Measurements from ENCODE around the gene RARS2.

The RARS2 gene

DNA sequence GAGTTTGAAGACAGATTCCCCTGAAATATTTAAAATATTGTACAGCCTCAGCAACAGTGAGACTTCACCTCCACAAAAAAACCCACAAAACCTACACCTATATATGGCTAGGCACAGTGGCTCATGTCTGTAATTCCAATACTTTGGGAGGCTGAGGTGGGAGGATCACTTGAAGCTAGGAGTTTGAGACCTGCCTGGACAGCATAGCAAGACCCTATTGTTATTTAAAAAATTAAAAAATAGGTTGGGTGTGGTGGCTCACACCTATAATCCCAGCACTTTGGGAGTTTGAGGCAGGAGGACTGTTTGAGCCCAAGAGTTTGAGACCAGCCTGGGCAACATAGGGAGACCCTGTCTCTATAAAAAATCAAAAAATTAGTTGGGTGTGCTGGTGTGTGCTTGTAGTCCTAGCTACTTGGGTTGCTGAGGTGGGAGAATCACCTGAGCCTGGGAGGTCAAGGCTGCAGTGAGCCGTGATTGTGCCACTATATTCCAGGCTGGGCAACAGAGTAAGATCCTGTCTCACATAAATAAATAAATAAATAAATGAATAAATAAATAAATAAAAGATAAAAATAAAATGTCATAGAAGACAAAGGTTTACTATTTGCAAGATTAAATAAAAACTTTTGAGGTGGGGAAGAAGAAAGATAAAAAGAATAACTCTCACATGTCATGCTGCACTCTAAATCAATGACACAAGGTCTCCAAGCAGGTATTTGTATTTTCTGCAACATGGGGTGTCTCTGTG, 51.1 kb downstream of the RARS2 start:
- no peak overlapping the region for H2AFZ ChIP-seq (ENCODE audit: low read length)
- H2AK5ac ChIP-seq (ENCODE audit: low read depth, low read length) = no peak overlapping the region
- H3K14ac ChIP-seq (ENCODE audit: low read length) = no peak overlapping the region
- no peak overlapping the region for H3K4ac ChIP-seq (ENCODE audit: low read length)
- H3K9ac ChIP-seq (ENCODE audit: low read depth, low read length, poor library complexity) = no peak overlapping the region
- H3K4me2 ChIP-seq (ENCODE audit: insufficient read depth, low read length, poor library complexity, severe bottlenecking) = no peak overlapping the region
- peaks cover 9 to 73% of the 10 kb centered on the region in 2 donors for H3K36me3 ChIP-seq (replicated peaks in 1 of 2; ENCODE audit: control insufficient read depth in 2 of 2, insufficient read depth in 2 of 2, low read length in 2 of 2)
- H2BK15ac ChIP-seq (ENCODE audit: low read length) = no peak overlapping the region
- H3K23ac ChIP-seq (ENCODE audit: low read depth, low read length, poor library complexity) = no peak overlapping the region
- no peak overlapping the region for H3K18ac ChIP-seq (ENCODE audit: low read length)
- H3K4me3 ChIP-seq (ENCODE audit: low read length in 2 of 2) = no peak overlapping the region
- no peak overlapping the region for H4K8ac ChIP-seq (ENCODE audit: low read depth, low read length)
- no peak for DNase-seq (ENCODE audit: low spot score)
- no peak overlapping the region for H2BK12ac ChIP-seq (ENCODE audit: low read length)
- H2BK5ac ChIP-seq (ENCODE audit: low read length) = no peak overlapping the region
- no peaks in the 10 kb centered on the region for H3K79me1 ChIP-seq (ENCODE audit: low read depth, low read length)
- no peak overlapping the region for H2BK120ac ChIP-seq (ENCODE audit: low read depth, low read length)
- H3K27ac ChIP-seq (replicated peaks; ENCODE audit: low read length) = no peak overlapping the region
- H3K27me3 ChIP-seq (ENCODE audit: control insufficient read depth in 3 of 3, insufficient read depth in 3 of 3, low read depth in 1 of 3, low read length in 3 of 3) = no peaks in the 10 kb centered on the region
- WGBS, 2 donors (ENCODE audit: extremely low coverage in 2 of 2, insufficient read length in 2 of 2, insufficient replicate concordance in 1 of 2) = no CpG with 5 or more reads among the region's 1 CpG
- no peaks in the 10 kb centered on the region for H3K4me1 ChIP-seq (ENCODE audit: control insufficient read depth in 2 of 2, insufficient read depth in 1 of 2, low read depth in 1 of 2, low read length in 2 of 2)
- H3K9me3 ChIP-seq (replicated peaks in 1 of 2; ENCODE audit: control insufficient read depth in 2 of 2, insufficient read depth in 1 of 2, low read depth in 1 of 2, low read length in 2 of 2) = peaks cover 2 to 22% of the 10 kb centered on the region in 2 donors
- H4K91ac ChIP-seq (ENCODE audit: low read depth, low read length, poor library complexity) = no peak overlapping the region

DNA sequence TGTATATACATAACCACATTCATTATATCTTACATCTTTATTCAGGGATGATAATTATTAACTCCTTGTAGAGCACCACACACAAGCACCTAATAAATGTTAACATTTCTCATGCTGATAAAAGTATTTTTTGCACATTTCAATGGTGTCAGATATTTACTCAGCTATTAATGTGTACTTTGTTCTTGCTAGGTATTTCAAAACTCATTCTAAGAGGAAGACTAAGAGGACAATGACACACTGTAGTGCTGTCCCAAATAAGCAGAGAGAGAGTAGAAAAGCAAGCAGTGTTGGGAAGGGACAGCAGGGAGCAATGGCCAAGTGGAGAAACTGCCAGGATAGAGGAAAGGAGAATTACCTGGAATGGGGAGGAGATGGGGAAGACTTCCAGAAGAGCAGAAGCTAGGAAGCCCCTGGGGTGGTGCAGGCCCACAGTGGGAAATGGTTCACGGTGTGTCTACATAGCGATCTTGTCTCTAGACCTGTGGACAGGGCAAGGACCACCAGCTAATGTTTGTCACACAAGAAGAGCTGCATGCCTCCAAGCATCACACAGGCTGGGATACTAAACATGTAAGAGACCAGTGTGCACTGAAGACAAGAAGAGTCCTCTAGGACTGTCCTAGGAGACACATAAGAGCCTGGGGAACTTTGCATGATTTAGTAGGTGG, 55.3 kb downstream of the RARS2 start:
- Histone ChIP-seq H2BK15ac (ENCODE audit: low read length) (no peak overlapping the region), H3K4me2 (ENCODE audit: insufficient read depth, low read length, poor library complexity, severe bottlenecking) (no peak overlapping the region), H3K4ac (ENCODE audit: low read length) (no peak overlapping the region), H3K23ac (ENCODE audit: low read depth, low read length, poor library complexity) (no peak overlapping the region), H2BK12ac (ENCODE audit: low read length) (no peak overlapping the region), H2AK5ac (ENCODE audit: low read depth, low read length) (no peak overlapping the region), H2AFZ (ENCODE audit: low read length) (no peak overlapping the region), H3K9me3 (replicated peaks in 1 of 2; ENCODE audit: control insufficient read depth in 2 of 2, insufficient read depth in 1 of 2, low read depth in 1 of 2, low read length in 2 of 2) (peaks cover 0 to 5% of the 10 kb centered on the region in 2 donors), H3K14ac (ENCODE audit: low read length) (no peak overlapping the region), H3K4me1 (ENCODE audit: control insufficient read depth in 2 of 2, insufficient read depth in 1 of 2, low read depth in 1 of 2, low read length in 2 of 2) (no peaks in the 10 kb centered on the region), H4K8ac (ENCODE audit: low read depth, low read length) (no peak overlapping the region), H3K79me1 (ENCODE audit: low read depth, low read length) (no peaks in the 10 kb centered on the region), H3K9ac (ENCODE audit: low read depth, low read length, poor library complexity) (no peak overlapping the region), H3K27ac (replicated peaks; ENCODE audit: low read length) (no peak overlapping the region), H2BK5ac (ENCODE audit: low read length) (no peak overlapping the region), H2BK120ac (ENCODE audit: low read depth, low read length) (no peak overlapping the region), H3K4me3 (ENCODE audit: low read length in 2 of 2) (no peak overlapping the region), H3K27me3 (ENCODE audit: control insufficient read depth in 3 of 3, insufficient read depth in 3 of 3, low read depth in 1 of 3, low read length in 3 of 3) (no peaks in the 10 kb centered on the region), H3K18ac (ENCODE audit: low read length) (no peak overlapping the region), H3K36me3 (replicated peaks in 1 of 2; ENCODE audit: control insufficient read depth in 2 of 2, insufficient read depth in 2 of 2, low read length in 2 of 2) (peaks cover 5 to 72% of the 10 kb centered on the region in 2 donors), H4K91ac (ENCODE audit: low read depth, low read length, poor library complexity) (no peak overlapping the region)
- no CpG with 5 or more reads among the region's 2 CpGs for WGBS, 2 donors (ENCODE audit: extremely low coverage in 2 of 2, insufficient read length in 2 of 2, insufficient replicate concordance in 1 of 2)
- no peak for DNase-seq (ENCODE audit: low spot score)

DNA sequence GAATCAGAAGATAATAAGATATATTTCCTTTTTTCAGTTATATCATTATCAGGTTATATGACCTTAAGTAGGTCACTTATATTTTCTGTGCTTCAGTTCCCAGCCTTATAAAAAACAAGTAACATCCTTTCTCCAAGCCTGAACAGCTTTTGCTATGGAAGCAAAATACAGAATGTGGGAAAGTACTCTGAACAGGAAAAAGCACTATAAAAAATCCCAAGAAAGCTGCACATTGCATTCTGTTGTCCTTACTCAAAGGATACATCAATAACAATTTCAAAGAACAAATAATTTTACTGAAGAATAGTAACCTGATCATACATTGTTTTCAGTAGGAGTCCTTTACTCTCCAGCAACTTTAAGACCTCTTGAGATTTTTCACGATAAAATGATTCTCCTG, 60.6 kb downstream of the RARS2 start:
- WGBS, 2 donors (ENCODE audit: extremely low coverage in 2 of 2, insufficient read length in 2 of 2, insufficient replicate concordance in 1 of 2) = no CpG with 5 or more reads among the region's 1 CpG
- H3K36me3 ChIP-seq (replicated peaks in 1 of 2; ENCODE audit: control insufficient read depth in 2 of 2, insufficient read depth in 2 of 2, low read length in 2 of 2) = peaks cover 4 to 71% of the 10 kb centered on the region in 2 donors
- H2BK12ac ChIP-seq (ENCODE audit: low read length) = no peak overlapping the region

DNA sequence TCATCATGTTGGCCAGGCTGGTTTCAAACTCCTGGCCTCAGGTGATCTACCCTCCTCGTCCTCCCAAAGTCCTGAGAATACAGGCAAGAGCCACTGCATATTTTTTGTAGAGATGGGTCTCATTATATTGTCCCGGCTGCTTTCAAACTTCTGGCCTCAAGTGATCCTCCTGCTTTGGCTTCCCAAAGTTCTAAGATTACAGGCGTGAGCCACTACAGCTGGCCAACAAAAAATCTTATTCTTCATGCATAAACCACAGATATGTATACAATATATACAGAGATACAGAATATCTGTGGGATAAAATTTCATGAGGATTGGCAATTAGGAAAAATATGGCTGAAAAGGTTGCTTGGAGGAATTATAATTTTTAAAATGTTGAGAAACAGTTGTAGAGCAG, 67.1 kb downstream of the RARS2 start:
- Histone ChIP-seq H3K79me1 (ENCODE audit: low read depth, low read length) (no peaks in the 10 kb centered on the region), H2BK15ac (ENCODE audit: low read length) (no peak overlapping the region), H2BK120ac (ENCODE audit: low read depth, low read length) (no peak overlapping the region), H3K27ac (replicated peaks; ENCODE audit: low read length) (no peak overlapping the region), H2BK12ac (ENCODE audit: low read length) (no peak overlapping the region), H4K91ac (ENCODE audit: low read depth, low read length, poor library complexity) (no peak overlapping the region), H2AK5ac (ENCODE audit: low read depth, low read length) (no peak overlapping the region), H2BK5ac (ENCODE audit: low read length) (no peak overlapping the region), H2AFZ (ENCODE audit: low read length) (no peak overlapping the region), H3K18ac (ENCODE audit: low read length) (no peak overlapping the region), H3K27me3 (ENCODE audit: control insufficient read depth in 3 of 3, insufficient read depth in 3 of 3, low read depth in 1 of 3, low read length in 3 of 3) (no peaks in the 10 kb centered on the region), H3K4ac (ENCODE audit: low read length) (no peak overlapping the region), H3K4me3 (ENCODE audit: low read length in 2 of 2) (no peak overlapping the region), H3K36me3 (replicated peaks in 1 of 2; ENCODE audit: control insufficient read depth in 2 of 2, insufficient read depth in 2 of 2, low read length in 2 of 2) (peaks cover 6 to 77% of the 10 kb centered on the region in 2 donors), H3K9ac (ENCODE audit: low read depth, low read length, poor library complexity) (no peak overlapping the region), H4K8ac (ENCODE audit: low read depth, low read length) (no peak overlapping the region), H3K4me1 (ENCODE audit: control insufficient read depth in 2 of 2, insufficient read depth in 1 of 2, low read depth in 1 of 2, low read length in 2 of 2) (no peaks in the 10 kb centered on the region), H3K9me3 (replicated peaks in 1 of 2; ENCODE audit: control insufficient read depth in 2 of 2, insufficient read depth in 1 of 2, low read depth in 1 of 2, low read length in 2 of 2) (no peaks in the 10 kb centered on the region), H3K14ac (ENCODE audit: low read length) (no peak overlapping the region), H3K23ac (ENCODE audit: low read depth, low read length, poor library complexity) (no peak overlapping the region), H3K4me2 (ENCODE audit: insufficient read depth, low read length, poor library complexity, severe bottlenecking) (no peak overlapping the region)
- WGBS, 2 donors (ENCODE audit: extremely low coverage in 2 of 2, insufficient read length in 2 of 2, insufficient replicate concordance in 1 of 2) = no CpG with 5 or more reads among the region's 3 CpGs
- no peak for DNase-seq (ENCODE audit: low spot score)

More for the DNA sequence above, 60.6 kb downstream of the RARS2 start:
- Histone ChIP-seq H2AFZ (ENCODE audit: low read length) (no peak overlapping the region), H2BK15ac (ENCODE audit: low read length) (no peak overlapping the region), H2BK120ac (ENCODE audit: low read depth, low read length) (no peak overlapping the region), H3K18ac (ENCODE audit: low read length) (no peak overlapping the region), H3K9me3 (replicated peaks in 1 of 2; ENCODE audit: control insufficient read depth in 2 of 2, insufficient read depth in 1 of 2, low read depth in 1 of 2, low read length in 2 of 2) (no peaks in the 10 kb centered on the region), H4K8ac (ENCODE audit: low read depth, low read length) (no peak overlapping the region), H4K91ac (ENCODE audit: low read depth, low read length, poor library complexity) (no peak overlapping the region), H3K23ac (ENCODE audit: low read depth, low read length, poor library complexity) (no peak overlapping the region), H2BK5ac (ENCODE audit: low read length) (no peak overlapping the region), H3K79me1 (ENCODE audit: low read depth, low read length) (no peaks in the 10 kb centered on the region), H3K9ac (ENCODE audit: low read depth, low read length, poor library complexity) (no peak overlapping the region), H3K4me3 (ENCODE audit: low read length in 2 of 2) (no peak overlapping the region), H3K27ac (replicated peaks; ENCODE audit: low read length) (no peak overlapping the region), H3K14ac (ENCODE audit: low read length) (no peak overlapping the region), H3K27me3 (ENCODE audit: control insufficient read depth in 3 of 3, insufficient read depth in 3 of 3, low read depth in 1 of 3, low read length in 3 of 3) (no peaks in the 10 kb centered on the region), H3K4me1 (ENCODE audit: control insufficient read depth in 2 of 2, insufficient read depth in 1 of 2, low read depth in 1 of 2, low read length in 2 of 2) (no peaks in the 10 kb centered on the region), H3K4me2 (ENCODE audit: insufficient read depth, low read length, poor library complexity, severe bottlenecking) (no peak overlapping the region), H3K4ac (ENCODE audit: low read length) (no peak overlapping the region), H2AK5ac (ENCODE audit: low read depth, low read length) (no peak overlapping the region)
- DNase-seq (ENCODE audit: low spot score) = no peak

All from neuronal stem cell (in vitro differentiated cells).